ENCODE results near the gene TBX6. TPM values are rescaled to one million over a fixed set of nuclear protein-coding genes. Genes with fewer than 3 reads are reported as not detected.
"Not testable (repeated sequence)": the region's sequence is repeated elsewhere in the genome, so short reads cannot be mapped to it uniquely, and the experiment has no call there.

Gene TBX6
- total RNA-seq, 1 donor from 2014 or later = 0.75 TPM

GRCh38 chr16:30116291-30117207, 24.8 kb upstream of the TBX6 start:
- no peak overlapping the region for H3K27ac ChIP-seq

GRCh38 chr16:30115238-30115637, 23.5 kb upstream of the TBX6 start:
- no peaks in the 10 kb centered on the region for H3K27me3 ChIP-seq
- no peak for DNase-seq (ENCODE audit: low spot score in 2 of 2)
- H3K4me1 ChIP-seq = no peaks in the 10 kb centered on the region
- H3K4me3 ChIP-seq = no peak overlapping the region
- H3K36me3 ChIP-seq = peaks cover 61 to 88% of the 10 kb centered on the region in 2 donors
- intact Hi-C loops (cut with DNase I) = no loop called here
- no peaks in the 10 kb centered on the region for H3K9me3 ChIP-seq
- no peak for TF ChIP-seq CTCF (IDR thresholded peaks at IDR 0.05)
- H3K27ac ChIP-seq = no peak overlapping the region

More at GRCh38 chr16:30116291-30117207, 24.8 kb upstream of the TBX6 start:
- H3K27me3 ChIP-seq = no peaks in the 10 kb centered on the region
- no peaks in the 10 kb centered on the region for H3K9me3 ChIP-seq
- H3K4me1 ChIP-seq = no peaks in the 10 kb centered on the region
- TF ChIP-seq CTCF (IDR thresholded peaks at IDR 0.05) = no peak
- H3K4me3 ChIP-seq = no peak overlapping the region
- intact Hi-C loops (cut with DNase I) = no loop called here
- no peak for DNase-seq (ENCODE audit: low spot score in 2 of 2)
- peaks cover 55 to 77% of the 10 kb centered on the region in 2 donors for H3K36me3 ChIP-seq

- H3K4me1 ChIP-seq; DNase-seq (ENCODE audit: low spot score in 2 of 2); H3K9me3 ChIP-seq; H3K4me3 ChIP-seq; intact Hi-C loops (cut with DNase I); H3K27ac ChIP-seq; H3K27me3 ChIP-seq: not testable (repeated sequence)
- peaks cover 57 to 88% of the 10 kb centered on the region in 2 donors for H3K36me3 ChIP-seq
Observed at GRCh38 chr16:30114833-30115232, 23.1 kb upstream of the TBX6 start.

GRCh38 chr16:30114411-30114810, 22.7 kb upstream of the TBX6 start:
- H3K27me3 ChIP-seq = no peaks in the 10 kb centered on the region
- H3K27ac ChIP-seq = no peak overlapping the region
- no peak overlapping the region for H3K4me3 ChIP-seq
- no peak for TF ChIP-seq CTCF (IDR thresholded peaks at IDR 0.05)
- intact Hi-C loops (cut with DNase I) = no loop called here
- no peak for DNase-seq (ENCODE audit: low spot score in 2 of 2)
- no peaks in the 10 kb centered on the region for H3K4me1 ChIP-seq
- no peaks in the 10 kb centered on the region for H3K9me3 ChIP-seq
- peaks cover 55 to 88% of the 10 kb centered on the region in 2 donors for H3K36me3 ChIP-seq

- no peak for TF ChIP-seq CTCF (IDR thresholded peaks at IDR 0.05)
- Histone ChIP-seq H3K4me1 (no peaks in the 10 kb centered on the region), H3K36me3 (peaks cover 55 to 85% of the 10 kb centered on the region in 2 donors), H3K27me3 (no peaks in the 10 kb centered on the region), H3K27ac (no peak overlapping the region), H3K4me3 (no peak overlapping the region), H3K9me3 (no peaks in the 10 kb centered on the region)
- DNase-seq (ENCODE audit: low spot score in 2 of 2) = no peak
- intact Hi-C loops (cut with DNase I) = no loop called here
Observed at GRCh38 chr16:30113711-30114333, 22.1 kb upstream of the TBX6 start.
